ELR (cell line): ENCODE data around the gene TMEM225.
"Not testable (repeated sequence)": the region's sequence is repeated elsewhere in the genome, so short reads cannot be mapped to it uniquely, and the experiment has no call there.

Source experiments
- DNase-seq: peaks from one replicate; pipeline ENCODE4 v3.0.0-alpha.2; 2015; ENCODE audit warnings: low read depth

TMEM225 gene

GRCh38 chr11:123885570-123885969, at the start of gene TMEM225:
Gene TMEM225 (minus strand): TSS chr11:123885670. CDS start chr11:123885425, 245 bp downstream.
- DNase-seq, result no peak

GRCh38 chr11:123924027-123924426, 38.6 kb upstream of the TMEM225 start:
- no peak for DNase-seq

GRCh38 chr11:123920943-123921342, 35.5 kb upstream of the TMEM225 start:
- no peak for DNase-seq

GRCh38 chr11:123905826-123906225, 20.4 kb upstream of the TMEM225 start:
- no peak for DNase-seq

- no peak for DNase-seq
These were observed 19.5 kb upstream of the TMEM225 start for GRCh38 chr11:123904932-123905331.

- DNase-seq, result no peak
These were observed 18.5 kb upstream of the TMEM225 start for GRCh38 chr11:123903932-123904331.

GRCh38 chr11:123901867-123902266, 16.4 kb upstream of the TMEM225 start, which contains the start of gene OR8D4:
Gene OR8D4 (plus strand): TSS chr11:123902167. CDS start chr11:123906432, 4,265 bp downstream.
- no peak for DNase-seq

GRCh38 chr11:123899792-123900191, 14.3 kb upstream of the TMEM225 start:
- DNase-seq, result no peak

GRCh38 chr11:123892031-123892430, 6.6 kb upstream of the TMEM225 start:
- DNase-seq, result no peak

GRCh38 chr11:123880912-123881311, 4.6 kb downstream of the TMEM225 start:
- DNase-seq, result no peak

- not testable (repeated sequence) for DNase-seq
These were observed 17.7 kb downstream of the TMEM225 start for GRCh38 chr11:123867795-123868194.

- DNase-seq, result not testable (repeated sequence)
These were observed 20.2 kb downstream of the TMEM225 start for GRCh38 chr11:123865293-123865692.

- DNase-seq, result no peak
These were observed 25.7 kb downstream of the TMEM225 start for GRCh38 chr11:123859731-123860130.

GRCh38 chr11:123856444-123856843, 29.0 kb downstream of the TMEM225 start:
- DNase-seq, result peak; percentile 2

GRCh38 chr11:123853038-123853437, 32.4 kb downstream of the TMEM225 start:
- DNase-seq, result no peak

- no peak for DNase-seq
These were observed 33.1 kb downstream of the TMEM225 start for GRCh38 chr11:123852321-123852720.

GRCh38 chr11:123851110-123851509, 34.4 kb downstream of the TMEM225 start:
- no peak for DNase-seq

- DNase-seq, result peak; percentile 50
These were observed 44.3 kb downstream of the TMEM225 start for GRCh38 chr11:123841174-123841573.

GRCh38 chr11:123839131-123839530, 46.3 kb downstream of the TMEM225 start:
- DNase-seq, result no peak

- DNase-seq, result peak; percentile 5
These were observed 46.8 kb downstream of the TMEM225 start for GRCh38 chr11:123838659-123839058.

GRCh38 chr11:123838199-123838598, 47.3 kb downstream of the TMEM225 start:
- no peak for DNase-seq

GRCh38 chr11:123833095-123833494, 52.4 kb downstream of the TMEM225 start:
- DNase-seq, result no peak
